ENCODE data around the gene COL4A4.
A peak's percentile ranks its signal among the peaks of the same experiment; 100 is the strongest.

COL4A4 gene

DNA sequence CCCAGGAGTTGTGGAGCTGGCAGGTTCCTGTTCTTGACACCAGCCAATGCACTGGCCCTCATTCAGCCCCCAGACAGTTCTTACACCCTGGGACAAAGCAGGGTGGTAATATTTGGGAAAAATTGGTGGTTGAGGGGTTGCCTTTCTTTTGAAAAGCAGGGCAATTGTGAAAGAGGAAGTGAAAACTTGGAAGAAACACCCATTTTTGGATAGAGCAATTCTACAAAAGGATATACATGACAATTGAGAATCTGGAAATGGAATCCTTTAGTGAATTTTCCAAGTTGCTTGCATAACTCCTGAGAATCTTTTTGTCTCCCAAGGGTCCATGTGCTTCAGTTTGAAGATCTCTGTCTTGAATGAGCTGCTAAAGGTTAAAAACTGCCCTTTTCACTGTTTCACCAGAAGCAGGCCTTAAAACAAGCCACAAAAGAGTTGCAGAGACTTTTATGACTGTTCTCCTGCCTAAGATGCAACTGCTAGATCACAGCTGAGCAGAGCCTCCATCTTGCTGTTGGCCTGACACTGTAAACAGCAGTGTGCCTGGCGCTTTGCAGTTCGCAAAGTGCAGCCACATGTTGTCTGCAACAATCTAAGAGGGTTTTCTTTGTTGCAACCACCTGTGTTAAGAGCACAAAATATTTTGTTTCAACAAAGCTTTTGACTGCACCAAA is 11.8 kb downstream of the COL4A4 start:
- no peak overlapping the region for H3K4me3 ChIP-seq (replicated peaks; ENCODE audit: low read depth, low read length)
- DNase-seq (ENCODE audit: low read depth), result no peak
- TF ChIP-seq, protein P1, sequence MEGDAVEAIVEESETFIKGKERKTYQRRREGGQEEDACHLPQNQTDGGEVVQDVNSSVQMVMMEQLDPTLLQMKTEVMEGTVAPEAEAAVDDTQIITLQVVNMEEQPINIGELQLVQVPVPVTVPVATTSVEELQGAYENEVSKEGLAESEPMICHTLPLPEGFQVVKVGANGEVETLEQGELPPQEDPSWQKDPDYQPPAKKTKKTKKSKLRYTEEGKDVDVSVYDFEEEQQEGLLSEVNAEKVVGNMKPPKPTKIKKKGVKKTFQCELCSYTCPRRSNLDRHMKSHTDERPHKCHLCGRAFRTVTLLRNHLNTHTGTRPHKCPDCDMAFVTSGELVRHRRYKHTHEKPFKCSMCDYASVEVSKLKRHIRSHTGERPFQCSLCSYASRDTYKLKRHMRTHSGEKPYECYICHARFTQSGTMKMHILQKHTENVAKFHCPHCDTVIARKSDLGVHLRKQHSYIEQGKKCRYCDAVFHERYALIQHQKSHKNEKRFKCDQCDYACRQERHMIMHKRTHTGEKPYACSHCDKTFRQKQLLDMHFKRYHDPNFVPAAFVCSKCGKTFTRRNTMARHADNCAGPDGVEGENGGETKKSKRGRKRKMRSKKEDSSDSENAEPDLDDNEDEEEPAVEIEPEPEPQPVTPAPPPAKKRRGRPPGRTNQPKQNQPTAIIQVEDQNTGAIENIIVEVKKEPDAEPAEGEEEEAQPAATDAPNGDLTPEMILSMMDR (IDR thresholded peaks at IDR 0.05; ENCODE audit: low read length, missing control alignments), result no peak

DNA sequence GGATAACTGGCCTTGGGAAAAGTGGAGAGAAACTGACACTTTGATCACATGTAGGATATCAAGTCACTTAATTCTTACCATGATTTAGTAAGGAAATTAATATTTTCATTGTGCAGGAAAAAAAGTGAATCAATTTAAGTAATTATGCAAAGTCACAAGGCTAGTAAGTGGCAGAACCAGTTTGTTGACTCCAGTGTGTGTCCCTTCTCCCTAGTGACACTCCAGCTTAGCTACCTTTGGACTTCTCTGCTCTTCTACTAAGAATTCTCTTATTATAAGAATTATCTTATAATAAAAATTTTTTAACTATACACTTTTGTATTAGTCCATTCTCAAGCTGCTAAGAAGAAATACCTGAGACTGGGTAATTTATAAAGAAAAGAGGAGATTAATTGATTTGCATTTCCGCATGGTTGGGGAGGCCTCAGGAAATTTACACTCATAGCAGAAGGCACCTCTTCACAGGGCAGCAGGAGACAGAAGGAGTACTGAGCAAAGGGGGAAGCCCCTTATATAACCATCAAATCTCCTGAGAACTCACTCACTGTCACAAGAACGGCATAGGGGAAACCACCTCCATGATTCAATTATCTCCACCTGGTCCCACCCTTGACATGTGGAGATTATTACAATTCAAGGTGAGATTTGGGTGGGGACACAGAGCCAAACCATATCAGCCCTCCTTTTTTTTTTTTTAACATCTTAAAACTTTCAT is 13.6 kb downstream of the COL4A4 start:
- TF ChIP-seq, protein P1 (IDR thresholded peaks at IDR 0.05; ENCODE audit: low read length, missing control alignments), result no peak
- no peak overlapping the region for H3K4me3 ChIP-seq (replicated peaks; ENCODE audit: low read depth, low read length)
- DNase-seq (ENCODE audit: low read depth), result no peak

- TF ChIP-seq, protein P1 (IDR thresholded peaks at IDR 0.05; ENCODE audit: low read length, missing control alignments), result no peak
- no peak for DNase-seq (ENCODE audit: low read depth)
- H3K4me3 ChIP-seq (replicated peaks; ENCODE audit: low read depth, low read length), result no peak overlapping the region
Observed at GRCh38 chr2:227148106-227148505, 15.9 kb downstream of the COL4A4 start.

GRCh38 chr2:227147023-227147422 is 17.0 kb downstream of the COL4A4 start:
- peak; percentile 42 for DNase-seq (ENCODE audit: low read depth)
- H3K4me3 ChIP-seq (replicated peaks; ENCODE audit: low read depth, low read length), result no peak overlapping the region
- TF ChIP-seq, protein P1 (IDR thresholded peaks at IDR 0.05; ENCODE audit: low read length, missing control alignments), result no peak

- TF ChIP-seq, protein P1 (IDR thresholded peaks at IDR 0.05; ENCODE audit: low read length, missing control alignments), result no peak
- DNase-seq (ENCODE audit: low read depth), result peak; percentile 38
- no peak overlapping the region for H3K4me3 ChIP-seq (replicated peaks; ENCODE audit: low read depth, low read length)
Observed at GRCh38 chr2:227146456-227146855, 17.5 kb downstream of the COL4A4 start.

DNA sequence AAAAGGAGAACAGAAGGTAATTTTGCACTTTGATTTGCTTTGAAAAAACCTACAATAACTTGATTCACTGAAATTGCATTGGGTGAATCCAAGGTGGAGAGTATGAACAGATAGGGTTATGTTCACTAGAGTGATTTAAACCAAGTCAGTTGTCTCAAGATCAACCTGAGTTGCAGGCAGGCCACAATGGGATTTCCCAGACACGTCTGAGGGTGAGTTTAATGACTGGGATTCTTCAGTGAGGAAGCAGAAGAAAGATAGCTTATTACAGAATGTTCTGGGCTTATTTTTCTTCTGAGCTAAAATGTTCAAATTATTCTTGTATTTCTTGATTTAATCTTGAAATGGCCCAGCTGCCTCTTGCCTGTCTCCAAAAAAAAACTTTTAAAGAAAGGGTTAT is 20.1 kb downstream of the COL4A4 start:
- H3K4me3 ChIP-seq (replicated peaks; ENCODE audit: low read depth, low read length), result no peak overlapping the region
- DNase-seq (ENCODE audit: low read depth), result no peak
- TF ChIP-seq, protein P1 (IDR thresholded peaks at IDR 0.05; ENCODE audit: low read length, missing control alignments), result no peak

All from fibroblast of pulmonary artery (primary cell).